ENCODE data around the gene FAM117A.

The FAM117A gene

GRCh38 chr17:49763735-49764558, at the start of gene FAM117A:
Gene FAM117A, minus strand, starts transcription at chr17:49764131. Its CDS starts 44 bp downstream, at chr17:49764087.
- DNase-seq, result peak; percentile 91

- DNase-seq, result no peak
These were observed 45.1 kb upstream of the FAM117A start for GRCh38 chr17:49809056-49809455.

GRCh38 chr17:49798738-49799137, 34.8 kb upstream of the FAM117A start:
- DNase-seq, result no peak

DNA sequence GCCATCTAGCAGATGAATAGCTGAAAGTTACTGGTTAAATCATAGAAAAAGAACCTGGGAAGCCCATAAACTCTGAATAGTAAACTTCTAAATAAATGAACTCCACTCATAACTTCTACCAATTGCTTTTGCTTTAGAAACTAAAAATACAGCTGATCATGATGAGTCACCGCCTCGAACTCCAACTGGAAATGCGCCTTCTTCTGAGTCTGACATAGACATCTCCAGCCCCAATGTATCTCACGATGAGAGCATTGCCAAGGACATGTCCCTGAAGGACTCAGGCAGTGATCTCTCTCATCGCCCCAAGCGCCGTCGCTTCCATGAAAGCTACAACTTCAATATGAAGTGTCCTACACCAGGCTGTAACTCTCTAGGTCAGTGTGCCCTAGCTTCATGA, 34.3 kb upstream of the FAM117A start:
- no peak for DNase-seq

GRCh38 chr17:49795372-49795771, 31.4 kb upstream of the FAM117A start:
- no peak for DNase-seq

DNA sequence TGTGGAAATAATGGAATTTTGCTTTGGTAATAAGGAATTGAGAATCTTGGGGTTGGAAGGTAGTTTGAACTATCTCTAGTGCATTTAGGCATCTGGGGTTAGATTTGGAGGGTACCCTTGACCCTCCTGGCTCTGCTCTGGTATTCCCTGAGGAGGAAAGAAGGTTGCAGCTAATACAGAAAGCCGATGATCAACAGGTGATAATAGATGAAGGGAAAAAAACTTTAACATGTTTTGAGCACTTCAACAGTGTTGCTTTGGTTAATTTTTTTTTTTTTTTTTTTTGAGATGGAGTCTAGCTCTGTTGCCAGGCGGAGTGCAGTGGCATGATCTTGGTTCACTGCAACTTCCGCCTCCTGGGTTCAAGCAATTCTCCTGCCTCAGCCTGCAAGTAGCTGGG, 29.4 kb upstream of the FAM117A start:
- DNase-seq, result no peak

GRCh38 chr17:49789243-49789578, 25.3 kb upstream of the FAM117A start:
- DNase-seq, result no peak

- peak; percentile 97 for DNase-seq
These were observed 24.7 kb upstream of the FAM117A start, which contains the start of gene KAT7 for GRCh38 chr17:49788478-49789242. Gene KAT7, plus strand, starts transcription at chr17:49788681. Its CDS starts 154 bp downstream, at chr17:49788835.

GRCh38 chr17:49787884-49788477, 24.1 kb upstream of the FAM117A start:
- DNase-seq, result no peak

DNA sequence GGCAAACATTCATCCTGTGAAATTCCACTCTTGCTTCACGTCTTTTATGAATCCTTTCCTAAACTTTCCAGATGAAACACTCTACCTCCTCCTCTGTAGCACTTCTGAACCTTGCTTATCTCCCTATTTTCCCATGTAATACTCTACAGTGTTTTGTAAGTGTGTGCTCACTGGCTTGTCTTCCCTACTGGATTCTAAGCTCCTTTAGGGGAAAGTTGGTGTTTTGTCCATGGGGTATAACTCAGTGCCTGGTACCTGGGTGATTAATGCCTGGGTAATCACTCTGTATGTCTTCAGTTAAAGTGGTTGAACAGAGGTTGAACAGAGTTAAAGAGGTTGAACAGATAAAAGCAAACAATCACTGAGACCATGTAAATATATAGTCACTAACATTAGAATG, 20.7 kb upstream of the FAM117A start:
- DNase-seq, result no peak

DNA sequence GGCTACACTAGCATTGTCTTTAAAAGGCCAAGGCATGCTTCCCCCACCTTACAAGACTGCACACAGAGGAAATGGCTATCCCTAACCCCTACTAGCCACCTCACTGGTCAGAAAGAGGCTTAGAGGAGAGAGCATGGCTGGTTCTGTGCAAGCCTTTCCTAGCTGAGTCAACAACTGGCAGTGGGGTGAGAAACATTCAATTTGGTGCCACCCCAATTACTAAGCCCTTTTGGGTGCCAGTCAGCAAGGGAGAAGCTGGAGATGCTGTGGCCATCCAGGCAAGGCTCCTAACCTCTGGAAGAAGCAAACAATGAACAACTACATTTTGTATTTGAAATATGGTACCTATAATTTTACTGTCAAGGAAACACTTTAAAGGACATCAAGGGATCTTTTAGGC, 19.9 kb upstream of the FAM117A start:
- DNase-seq, result no peak

DNA sequence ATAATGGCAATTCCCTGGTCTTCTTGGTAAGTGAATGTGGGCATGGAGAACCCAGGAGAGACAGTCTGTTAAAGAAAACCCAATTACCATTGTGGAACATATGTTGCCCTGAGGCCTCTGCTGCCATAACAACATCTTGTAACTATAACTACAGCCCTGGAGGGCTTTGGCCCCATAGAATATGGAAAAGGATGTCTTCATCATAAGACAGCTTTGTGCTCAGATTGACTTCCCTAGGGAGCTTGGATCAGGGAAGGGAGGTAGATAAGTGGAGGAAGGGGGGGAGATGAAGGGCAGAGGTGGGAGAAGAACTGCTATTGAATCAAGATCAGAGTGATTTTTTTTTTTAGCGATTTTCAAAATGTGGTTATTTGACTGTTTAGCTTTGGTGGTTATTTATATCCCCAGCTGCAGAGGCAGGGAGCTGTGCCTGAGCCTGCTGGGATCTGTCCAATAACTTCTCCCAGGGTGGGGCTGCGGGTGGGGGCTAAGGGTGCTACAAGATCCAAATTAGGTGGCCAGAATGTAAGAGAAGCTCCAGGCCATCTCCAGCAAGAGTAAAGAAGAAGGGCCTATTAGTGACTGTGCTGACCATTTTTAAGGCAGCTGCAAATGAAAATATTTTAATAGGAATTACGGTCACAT, 19.3 kb upstream of the FAM117A start:
- no peak for DNase-seq

DNA sequence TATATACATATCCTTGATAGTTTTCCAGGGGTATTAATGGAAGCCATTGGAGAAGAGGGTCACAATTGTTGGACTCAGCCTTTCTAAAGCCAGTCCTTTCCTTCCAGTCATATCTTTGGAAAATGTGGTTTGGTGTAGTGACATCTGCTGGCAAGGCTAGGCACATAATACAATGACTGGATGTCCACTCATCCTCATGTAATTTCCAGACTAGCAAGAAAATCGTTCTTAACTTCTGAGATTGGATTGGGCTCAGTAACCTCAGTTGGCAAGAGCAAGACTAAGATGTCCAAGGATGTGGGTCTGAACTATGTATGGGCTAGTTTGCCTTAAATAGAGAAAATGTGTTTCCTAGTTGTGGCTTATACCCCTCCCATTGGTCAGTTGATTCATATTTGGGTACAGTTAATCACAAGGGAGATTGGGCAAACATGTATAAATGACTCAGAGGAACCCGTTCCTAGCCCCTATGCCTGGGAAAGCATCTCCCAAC, 15.9 kb upstream of the FAM117A start:
- DNase-seq, result no peak

GRCh38 chr17:49779156-49779738, 15.3 kb upstream of the FAM117A start:
- no peak for DNase-seq

DNA sequence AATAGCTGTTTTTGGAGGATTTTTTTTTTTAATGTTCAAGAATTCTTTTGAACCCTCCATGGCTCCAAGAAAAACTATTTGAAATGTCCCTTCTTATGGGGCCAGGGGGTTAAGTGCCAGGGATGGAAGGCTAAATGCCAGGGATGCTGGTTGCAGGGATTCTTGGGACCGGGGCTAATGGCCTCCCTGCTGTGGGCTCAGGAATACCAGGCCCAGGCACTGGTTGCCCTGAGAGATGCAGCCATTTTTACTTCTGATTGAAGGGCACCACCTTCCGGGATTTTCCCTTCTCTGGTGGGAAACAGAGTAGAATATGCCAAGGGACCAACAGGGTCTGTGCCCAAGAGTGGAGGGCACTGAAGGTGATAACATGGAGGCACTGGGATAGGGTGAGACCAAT, 13.6 kb upstream of the FAM117A start:
- DNase-seq, result no peak

- no peak for DNase-seq
These were observed 12.8 kb upstream of the FAM117A start for GRCh38 chr17:49776551-49777300.

DNA sequence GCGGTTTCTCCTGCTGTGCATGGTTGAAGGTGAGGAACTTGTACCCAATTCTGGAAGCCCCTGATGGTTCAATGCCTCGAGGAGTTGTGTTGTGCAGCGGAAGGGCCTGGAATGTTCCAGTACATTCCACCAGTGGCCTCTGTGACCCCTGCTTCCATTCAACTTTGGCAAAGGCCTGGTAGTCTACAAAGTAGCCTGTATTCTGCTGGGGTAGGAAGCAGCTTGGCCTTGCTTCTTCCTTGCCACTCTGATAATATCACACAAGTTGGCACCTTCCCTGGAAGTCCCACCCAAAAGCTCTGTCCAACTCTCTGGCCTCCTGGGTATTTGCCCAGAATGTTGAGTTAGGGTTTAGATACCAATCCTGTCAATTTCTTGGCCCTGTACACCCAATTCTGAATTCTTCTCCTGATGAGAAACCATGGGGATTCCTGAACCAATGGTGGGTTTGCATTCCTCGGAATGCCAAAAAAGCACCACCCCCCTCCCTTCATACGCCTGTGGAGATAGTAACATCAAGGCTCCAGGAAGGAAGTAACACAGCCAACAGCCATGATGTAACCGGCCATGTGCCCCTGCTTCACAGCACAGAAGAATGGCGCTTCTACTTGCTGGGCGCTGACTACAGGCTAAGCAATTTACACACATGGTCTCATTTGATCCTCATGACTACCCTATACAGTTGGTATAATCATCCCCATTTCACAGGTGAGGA, 11.8 kb upstream of the FAM117A start:
- DNase-seq, result no peak

DNA sequence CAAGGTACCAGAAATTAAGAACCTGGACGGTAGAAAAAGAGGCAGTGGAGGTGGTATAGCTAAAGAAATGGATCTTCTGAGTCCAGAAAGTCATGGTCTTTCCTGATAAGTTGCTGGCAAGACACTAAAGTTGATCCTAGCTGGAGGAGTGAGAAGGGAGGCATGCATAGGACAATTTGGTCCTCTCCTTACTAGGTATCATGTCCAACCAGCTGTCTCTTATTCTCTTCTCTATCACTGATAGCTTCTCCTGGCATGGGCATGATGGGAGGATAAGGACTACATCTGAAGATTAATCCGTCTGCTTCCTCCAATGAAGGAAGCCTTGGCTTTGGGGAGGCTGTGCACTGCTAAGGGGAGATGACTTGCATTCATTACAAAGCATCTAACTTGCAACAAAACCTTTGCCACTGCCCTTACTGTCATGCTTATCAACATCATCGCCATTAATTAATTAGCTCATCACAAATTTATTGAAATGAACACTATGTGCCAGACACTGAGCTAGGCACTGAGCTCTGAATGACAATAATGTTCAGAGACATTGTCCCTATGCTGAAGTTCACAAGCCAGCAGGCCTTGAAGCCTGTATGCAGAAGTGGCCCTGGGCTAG, 3.1 kb upstream of the FAM117A start:
- DNase-seq, result no peak

GRCh38 chr17:49764559-49765180, 739 bp upstream of the FAM117A start:
- no peak for DNase-seq
